NCI-H1930 (cell line): ENCODE results near the gene NUDT14.

Experiments used
- DNase-seq, 2 experiments: peaks; one replicate each; lab custom pipeline; 2025; lab: John Stamatoyannopoulos, UW

Gene NUDT14

DNA sequence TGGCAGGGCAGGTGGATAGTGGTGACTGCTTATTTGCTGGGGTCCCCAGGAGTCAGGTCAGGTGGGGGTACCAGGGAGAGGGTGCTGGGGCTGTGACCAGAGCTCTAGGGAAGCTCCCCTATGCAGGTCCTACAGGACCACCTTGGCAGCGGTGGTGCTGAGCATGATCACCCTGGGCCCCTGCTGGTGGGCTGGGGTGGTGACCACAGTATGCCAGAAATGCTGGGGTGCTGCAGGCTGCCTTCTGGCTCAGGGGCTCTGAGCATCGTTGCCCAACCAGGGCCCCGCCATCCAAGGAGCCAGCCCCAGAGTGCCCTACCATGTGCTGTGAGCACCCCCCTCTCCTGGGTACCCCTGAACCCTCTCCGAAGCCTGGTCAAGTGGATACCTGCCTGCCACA, 17.5 kb upstream of the NUDT14 start:
- no peak for DNase-seq

DNA sequence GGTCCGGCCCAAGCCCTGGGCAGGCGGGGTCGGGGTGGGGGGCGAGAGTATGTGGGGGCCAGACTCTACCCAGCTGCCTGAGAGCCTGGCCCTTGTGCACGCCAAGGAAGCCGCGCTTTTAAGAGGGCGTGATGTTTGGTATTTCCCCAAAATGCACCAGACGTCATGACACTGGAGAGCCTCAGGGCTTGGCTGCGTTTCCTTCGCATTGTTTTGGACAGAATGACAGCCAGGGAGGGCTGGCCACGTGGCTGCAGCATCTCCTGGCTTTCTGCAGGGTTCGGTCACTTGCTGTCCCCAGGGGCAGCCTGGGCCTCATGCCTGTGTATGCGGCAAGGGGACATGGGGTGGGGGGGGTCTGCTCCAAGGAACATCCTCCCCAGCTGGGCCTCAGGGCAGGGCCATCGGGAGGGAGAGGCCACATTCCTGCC, 16.1 kb upstream of the NUDT14 start:
- no peak for DNase-seq

DNA sequence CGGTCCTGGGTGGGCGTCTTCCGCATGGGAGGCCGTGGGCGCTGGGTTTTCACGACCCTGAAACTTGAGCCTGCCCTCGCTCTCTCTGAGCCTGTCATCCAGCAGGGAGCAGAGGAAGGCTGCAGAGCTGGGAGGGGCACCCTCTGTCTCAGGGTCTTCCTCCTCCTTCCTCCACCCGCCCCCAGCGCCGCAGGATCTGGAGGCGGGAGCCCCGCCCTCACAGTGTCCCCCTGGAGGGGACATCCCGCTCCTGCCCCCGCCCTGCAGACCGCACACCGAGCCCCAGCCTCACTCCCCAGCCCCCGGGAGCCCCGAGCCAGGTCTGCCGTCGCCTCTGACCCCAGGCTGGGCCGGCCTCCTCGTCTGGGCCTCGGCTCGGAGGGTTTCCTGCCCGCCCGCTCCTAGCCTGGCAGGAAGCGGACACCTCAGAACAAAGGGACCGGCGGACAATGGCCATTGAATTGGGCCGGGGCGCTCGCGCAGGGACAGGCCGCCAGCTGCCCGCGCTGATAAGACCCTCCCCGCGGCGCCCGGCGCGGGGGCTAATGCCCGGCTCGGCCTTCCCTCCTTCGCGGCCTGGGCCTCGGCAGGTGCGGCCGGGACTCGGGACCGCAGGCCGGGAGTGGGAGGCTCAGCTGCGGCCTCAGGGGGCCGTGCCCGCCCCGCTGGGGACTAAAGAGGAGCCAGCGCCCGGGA, 15.3 kb upstream of the NUDT14 start:
- DNase-seq: no peak

DNA sequence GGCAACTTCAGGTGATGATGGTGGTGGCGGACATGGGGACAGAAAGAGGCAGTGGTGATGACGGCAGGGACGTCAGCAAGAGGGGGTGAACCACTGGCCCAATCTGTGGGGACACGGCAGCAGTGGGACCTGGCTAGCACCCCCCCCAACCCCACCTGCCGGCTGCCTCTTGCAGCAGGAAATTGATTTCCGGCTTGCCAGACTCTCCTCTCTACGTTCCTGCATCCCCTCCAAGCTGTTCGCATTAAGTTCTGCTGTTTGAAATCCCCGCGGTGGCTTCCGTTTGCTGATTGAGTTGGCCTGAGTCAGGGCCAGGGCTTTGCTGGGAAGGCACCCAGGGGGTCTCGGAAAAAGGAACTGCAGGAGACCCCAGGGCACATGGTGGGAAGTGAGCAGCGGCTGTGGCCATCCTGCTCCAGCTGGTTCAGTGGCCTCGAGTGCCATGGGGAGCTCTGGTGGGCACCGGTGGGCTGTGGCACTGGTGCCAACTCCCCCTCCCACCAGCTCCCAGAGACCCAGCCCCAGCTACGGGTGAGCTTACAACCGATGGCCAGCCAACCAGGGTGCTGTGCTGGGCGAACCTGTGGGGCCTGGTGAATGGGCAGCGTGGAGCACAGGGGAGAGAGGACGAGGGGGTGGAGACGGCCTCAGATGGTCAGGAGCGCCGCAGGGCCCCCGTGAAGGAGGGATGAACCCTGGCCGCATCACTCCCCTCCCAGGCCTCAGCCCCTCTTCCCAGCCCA, 14.6 kb upstream of the NUDT14 start:
- no peak for DNase-seq

DNA sequence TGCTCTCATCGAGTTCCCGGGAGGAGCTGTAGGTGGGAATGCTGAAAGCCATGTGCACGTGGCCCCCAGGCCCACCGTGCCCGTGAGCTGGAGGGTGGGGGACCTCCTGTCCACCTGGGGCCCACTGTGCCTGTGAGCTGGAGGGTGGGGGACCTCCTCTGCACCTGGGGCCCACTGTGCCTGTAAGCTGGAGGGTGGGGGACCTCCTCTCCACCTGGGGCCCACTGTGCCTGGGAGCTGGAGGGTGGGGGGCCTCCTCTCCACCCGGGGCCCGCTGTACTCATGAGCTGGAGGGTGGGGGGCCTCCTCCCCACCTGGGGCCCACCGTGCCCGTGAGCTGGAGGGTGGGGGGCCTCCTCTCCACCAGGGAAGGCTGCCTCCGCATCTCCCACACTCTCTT, 13.9 kb upstream of the NUDT14 start:
- no peak for DNase-seq

DNA sequence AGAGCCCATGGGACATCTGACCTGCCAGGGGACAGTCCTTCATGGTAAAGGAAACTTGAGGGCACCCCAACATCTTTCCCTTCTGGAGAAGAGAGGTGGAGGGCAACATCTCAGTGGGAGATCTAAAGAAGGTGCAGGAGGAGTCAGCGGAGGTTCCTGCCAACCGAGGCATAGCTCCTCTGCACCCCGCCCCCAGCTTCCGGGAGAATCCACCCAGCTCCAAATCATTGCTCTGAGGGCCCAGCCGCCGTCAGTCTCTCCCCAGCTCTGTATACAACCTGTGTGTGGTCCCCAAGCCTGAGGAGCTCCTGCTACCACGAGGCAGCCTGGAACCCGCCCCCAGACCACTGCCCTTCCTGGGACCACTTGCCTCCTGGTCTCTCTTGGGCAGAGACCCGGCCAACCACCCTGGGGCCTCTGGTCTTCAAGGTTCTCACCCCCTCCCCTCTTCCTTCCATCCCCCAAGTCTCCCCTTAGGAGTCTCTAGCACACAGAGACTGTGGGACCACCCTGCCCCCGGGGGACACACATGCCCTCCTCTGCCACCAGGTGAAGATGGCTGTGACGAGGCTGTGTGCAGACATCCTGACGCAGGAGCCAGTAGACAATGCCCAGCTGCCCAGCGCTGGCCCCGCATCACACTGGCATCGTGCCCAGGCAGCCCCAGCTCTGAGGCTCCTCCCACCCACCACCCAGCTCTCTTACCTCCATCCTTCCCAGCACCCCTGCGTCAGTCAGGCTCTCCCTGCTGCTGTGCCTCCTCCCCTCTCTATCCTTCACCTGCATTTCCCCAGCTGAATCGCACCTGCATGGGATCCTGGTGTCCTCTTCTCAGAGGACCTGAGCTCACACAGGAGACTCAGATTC, 13.0 kb upstream of the NUDT14 start:
- DNase-seq: no peak

DNA sequence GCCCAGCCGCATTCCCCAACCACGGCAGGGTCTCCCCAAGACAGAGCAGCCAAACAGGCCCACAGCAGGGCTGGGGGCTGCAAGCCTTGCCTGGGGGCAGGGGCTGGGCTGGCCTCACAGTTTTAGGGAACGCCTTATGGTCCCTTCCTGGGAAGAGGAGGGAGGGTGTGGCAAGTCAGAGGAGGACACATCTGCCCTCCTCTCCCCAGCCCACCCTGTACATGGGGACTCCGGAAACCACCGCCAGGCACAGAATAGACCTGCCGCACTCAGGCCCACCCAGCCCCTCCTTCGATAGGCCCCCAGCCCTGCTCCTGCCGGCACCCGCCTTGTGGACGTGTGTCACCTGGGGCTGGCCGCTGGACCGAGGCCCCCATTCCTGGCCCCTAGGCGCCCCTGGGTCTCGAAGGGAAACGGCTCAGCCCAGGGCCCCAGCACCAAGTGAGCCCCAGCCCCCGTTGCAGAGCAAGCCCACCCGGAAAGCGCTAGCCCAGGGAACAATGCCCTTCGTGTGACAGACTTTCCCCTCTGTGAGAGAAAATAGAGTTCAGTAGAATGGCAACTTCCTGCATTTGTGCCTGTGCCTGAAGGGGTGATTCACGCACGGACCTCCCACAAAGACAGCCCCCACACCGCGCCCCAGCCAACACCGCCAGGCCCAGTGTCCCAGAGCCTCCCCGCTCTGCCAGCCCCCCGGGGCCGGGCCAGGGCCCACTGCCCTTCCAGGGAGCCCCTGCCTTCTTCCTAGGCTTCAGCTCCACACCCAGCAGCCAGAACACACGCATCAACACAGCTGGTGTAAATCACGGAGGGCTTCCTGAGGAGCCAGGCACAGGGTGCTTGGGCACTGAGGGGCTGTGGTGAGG, 12.0 kb upstream of the NUDT14 start:
- DNase-seq: no peak

DNA sequence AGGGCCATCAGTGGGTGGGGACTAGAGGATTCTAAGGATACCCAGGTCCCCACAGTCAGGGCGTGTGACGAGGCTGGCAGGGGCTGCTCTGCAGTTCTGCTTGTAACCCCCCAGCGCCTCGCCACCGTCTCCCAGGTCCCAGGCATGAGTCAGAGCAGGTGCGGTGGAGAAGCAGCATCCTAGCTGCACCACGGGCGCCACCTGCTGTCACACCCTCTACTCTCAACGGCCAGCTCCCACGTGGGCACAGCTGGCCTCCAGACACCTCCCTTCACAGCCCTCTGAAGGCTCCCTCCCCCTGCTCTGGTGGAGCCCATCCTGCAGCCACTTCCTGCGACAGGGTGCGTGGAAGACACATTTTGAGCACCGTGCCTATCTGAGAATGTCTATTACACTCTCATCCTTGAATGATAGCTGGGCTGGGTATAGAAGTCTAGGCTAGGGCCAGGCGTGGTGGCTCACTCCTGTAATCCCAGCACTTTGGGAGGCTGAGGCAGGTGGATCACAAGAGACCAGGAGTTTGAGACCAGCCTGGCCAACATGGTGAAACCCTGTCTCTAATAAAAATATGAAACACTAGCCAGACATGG, 6.9 kb upstream of the NUDT14 start:
- DNase-seq: no peak

DNA sequence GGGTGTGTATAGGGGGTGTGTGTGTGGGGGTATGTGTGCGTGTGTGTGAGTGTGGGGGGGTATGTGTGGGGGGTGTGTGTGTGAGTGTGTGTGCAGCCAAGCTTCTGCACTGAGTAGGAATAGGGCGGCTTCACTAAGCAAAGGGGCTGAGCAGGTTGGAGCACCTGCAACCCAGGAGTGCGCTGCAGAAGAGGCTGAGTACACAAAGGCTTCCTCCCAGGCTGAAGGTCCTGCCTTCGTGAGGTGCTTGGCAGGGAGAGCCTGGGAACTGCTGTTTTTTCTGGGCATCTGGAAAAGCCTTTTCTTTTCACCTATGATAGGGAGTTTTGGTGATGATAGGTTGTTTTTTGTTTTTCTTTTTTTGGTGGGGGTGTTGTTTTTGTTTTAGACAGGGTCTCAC, 6.0 kb upstream of the NUDT14 start:
- no peak for DNase-seq

DNA sequence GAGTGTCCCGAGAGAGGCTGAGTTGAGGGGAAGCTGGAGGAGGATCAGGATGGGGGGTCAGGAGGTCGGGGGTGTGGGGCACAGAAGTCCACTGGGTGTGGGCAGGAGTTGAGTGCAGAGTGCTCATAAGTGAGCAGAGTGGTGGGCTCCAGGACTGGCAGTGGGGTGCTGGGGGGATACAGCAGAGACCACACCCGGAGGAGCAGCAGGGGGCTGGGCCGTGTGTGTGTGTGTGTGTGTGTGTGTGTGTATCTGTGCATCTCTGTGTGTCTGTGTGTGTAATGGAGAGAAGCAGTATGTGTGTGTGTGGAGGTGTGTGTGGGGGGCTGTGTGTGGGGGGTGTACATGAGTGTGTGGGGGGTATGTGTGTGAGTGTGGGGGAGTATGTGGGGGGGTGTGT, 4.9 kb upstream of the NUDT14 start:
- no peak for DNase-seq

DNA sequence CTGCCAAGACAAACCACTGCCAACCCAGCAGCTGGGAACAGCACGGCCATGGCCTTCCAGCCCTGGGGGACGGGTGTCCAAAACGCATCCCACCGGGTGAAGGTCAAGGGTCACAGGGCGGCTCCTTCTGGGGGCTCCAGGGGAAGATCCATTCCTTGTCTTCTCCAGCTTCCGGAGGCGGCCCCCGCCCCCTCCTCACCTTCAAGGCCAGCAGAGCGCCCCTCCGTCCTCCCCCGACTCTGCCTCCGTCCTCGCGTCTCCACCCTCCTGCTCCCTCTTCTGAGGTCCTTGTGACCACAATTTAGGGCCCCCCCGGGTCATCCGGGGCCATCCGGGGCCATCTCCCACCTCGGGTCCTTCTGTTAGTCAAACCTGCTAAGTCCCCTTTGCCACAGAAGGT, 3.9 kb upstream of the NUDT14 start:
- no peak for DNase-seq

DNA sequence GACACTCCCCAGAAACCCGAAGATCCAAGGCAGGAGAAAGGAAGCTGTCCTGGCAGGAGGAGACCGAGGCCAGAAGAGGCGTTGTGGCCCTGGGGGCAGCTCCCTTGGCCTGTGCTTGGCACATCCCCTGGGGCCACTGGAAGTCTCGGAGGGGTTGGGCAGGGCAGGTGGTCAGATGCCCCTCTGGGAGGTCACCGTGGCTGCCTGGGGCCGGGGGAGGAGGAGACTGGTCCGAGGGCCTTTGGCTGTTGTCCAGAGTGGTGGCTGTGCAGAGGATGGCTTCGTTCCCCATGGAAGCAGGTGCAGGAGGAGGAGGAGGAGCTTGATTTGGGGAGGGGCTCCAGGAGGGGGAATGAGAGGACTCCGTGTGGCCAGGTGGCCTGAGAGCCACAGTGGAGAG, 3.3 kb upstream of the NUDT14 start:
- DNase-seq: no peak

DNA sequence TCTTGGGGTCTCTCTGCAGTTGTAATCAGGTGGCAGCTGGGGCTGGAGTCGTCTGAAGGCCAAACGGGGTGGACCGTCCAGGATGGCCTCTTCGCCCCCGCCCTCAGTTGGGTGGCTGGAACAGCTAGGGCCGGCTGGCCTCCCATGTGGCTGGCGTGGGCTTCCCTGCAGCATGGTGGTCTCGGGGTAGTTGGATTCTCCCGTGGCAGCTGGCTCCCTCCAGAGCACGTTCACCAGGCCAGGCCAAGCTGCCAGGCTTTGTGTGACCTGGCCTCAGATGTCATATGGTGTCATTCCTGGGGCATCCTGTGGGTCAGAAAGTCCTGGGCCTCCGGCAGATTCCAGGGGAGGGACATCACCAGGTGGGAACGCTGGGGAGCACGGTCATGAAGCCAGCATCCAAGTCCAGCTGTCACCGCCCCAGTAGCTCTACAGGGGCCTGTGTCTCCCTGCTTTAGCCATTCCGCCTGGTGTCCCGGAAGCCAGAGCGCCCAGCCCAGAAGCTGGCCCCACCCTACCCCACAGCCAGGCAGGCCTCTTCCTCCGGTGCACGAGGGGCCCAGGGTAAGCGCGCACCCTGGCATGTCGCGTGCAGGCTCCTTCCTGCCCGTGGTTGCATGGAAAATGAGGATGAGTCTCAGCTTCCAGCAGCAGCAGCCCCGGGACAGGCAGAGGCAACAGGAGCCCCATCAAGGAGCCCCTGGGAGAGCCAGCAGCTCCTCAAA, 1.3 kb upstream of the NUDT14 start:
- DNase-seq: no peak

DNA sequence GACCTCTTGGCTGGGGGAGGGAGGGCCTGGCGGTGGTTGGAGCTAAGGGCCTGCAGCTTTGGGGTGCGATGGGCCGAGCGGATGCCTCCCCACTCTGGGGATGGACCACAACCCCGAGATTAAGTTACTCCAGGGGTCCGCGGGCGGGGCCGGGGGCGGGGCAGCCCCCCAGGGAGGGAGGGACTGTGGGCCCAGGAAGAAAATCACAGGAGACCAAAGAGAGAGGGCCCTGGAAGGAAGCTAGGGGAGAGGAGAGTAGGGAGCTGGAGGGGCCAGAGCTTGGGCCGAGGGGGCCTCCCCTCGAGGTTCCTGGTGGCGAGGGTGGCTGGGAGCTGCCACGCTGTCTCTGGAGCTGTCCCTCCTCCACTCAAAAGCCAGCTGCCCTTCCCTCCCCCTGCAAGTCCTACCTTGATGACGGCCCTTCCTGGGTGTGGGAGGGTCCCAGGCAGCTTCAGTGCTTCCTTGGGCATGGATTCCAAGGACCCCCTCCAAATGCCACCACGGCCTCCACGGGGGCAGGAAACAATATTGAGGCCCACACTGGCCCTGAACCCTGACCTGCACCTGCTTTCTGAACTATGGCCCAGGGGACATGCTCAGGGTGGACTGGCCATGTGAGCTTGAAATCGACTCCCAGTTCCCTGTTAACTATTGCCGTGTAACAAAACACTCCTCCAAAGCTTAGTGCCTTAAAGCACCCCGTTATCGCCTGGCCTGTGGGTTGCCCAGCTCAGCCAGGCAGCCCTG, 610 bp upstream of the NUDT14 start:
- no peak for DNase-seq

DNA sequence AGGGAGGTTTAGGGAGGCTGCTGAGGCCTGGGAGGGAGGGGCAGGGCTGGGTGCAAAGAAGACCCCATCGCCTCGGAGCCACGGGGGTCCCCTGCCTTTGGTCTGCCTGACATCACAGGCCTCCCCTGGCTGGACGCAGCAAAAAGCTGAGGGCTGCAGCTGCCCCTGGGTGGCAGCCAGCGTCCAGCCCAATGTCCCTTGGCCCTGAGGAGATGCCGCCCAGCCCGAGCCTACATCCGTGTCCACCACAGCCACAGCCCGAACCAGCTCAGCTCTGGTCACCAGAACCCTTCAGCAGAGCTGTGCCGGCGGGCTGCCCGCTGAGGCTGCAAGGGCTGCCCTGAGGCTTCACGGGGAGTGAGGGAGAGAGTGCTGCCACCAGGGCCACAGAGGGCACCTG, 1.9 kb downstream of the NUDT14 start:
- DNase-seq: no peak

DNA sequence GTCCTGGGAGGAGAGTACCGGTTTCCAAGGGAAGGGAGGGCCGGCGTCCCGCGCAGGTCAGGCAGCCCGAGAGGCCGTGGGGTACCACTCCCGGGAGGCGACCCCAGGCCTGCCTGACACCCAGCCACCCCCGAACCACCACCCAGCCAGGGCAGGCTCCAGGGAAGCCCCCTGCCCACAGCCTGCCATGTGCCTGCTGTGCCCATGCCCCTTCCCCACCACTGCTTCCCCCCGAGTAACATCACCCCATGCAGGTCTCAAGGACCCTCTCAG, 2.3 kb downstream of the NUDT14 start:
- no peak for DNase-seq

DNA sequence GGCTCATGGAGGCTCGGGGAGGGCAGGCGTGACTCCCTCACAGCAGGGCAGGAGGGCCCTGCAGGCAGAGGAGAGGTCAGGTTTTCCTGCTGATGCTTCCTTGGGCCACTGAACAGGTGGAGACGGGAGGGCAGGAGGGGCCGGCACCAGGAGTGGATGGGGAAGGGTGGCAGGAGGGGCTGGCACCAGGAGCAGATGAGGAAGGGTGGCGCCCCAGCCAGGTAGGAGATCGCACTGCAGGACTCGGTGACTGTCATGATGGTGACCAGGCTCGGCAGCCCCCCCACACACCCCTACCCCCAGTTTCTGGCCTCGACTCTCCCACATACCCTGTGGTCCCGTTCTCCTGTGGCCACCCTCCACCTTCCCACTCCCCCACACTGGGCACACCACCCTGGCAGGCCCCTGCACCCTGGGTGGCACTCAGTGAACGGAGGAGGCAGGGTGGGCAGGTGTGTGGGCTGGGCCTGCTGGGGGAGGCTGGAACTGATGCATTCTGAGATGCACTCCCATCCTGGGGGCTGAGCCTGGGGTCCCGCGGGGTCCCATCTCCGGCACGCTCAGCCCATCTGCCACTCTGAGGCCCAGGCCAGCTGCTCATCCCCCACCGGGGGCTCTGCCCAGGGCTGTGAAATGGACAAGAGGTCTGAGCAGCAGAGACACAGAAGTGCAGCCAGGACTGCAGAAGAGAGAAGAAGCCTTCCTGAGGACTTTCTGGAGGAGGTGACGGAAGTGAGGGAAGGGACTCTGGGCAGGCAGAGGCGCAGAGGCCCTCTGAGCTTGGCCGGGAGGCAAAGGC, 2.8 kb downstream of the NUDT14 start:
- DNase-seq: no peak

DNA sequence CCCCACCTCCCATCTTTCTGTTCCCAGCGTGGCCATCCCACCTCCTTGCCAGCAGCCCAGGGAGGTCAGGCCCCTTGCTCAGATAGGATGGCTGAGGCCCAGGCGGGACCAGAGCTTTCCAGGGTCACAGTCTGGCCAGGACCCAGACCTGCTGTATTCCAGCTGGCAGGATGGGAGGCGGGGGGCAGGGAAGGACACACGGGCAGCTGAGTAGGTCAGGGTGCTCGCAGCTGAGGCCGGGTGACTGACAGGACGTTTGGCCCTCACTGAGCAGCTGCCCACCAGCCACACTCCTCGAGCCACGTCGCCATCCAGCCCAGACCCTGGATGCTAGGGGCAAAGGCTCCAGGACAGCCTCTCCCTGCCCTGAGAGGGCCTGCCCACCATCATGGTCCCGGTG, 4.0 kb downstream of the NUDT14 start:
- no peak for DNase-seq

DNA sequence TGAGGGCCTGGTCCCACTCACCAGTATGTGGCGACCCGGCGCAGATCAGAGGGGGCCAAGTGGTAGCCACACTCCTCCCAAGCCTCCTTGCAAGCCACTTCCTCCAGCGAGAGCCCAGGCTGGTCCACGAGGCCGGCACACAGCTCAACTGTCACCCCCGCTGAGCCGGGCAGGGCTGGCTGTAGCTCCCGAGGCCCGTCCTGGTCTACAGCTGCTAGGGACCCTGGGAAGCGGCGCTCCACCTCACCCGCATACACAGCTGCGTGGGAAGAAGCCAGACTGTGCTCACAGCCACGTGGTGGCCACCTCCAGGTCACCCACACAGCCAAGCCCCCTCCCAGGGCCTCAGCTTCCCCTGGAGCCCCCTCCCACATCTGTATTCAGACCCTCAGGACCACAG, 4.6 kb downstream of the NUDT14 start:
- DNase-seq: no peak
